ENCODE measurements around the gene TBL3. TPM values are rescaled to one million over a fixed set of nuclear protein-coding genes. Genes with fewer than 3 reads are reported as not detected.

The TBL3 gene
- total and polyA plus RNA-seq, 2 experiments from 2014 or later, result 67.3 to 94.7 TPM

- H3K4me1 ChIP-seq (ENCODE audit: low read depth), result no peaks in the 10 kb centered on the region
- no peak for DNase-seq (ENCODE audit: low read depth in 1 of 2, low spot score in 1 of 2)
- H3K4me3 ChIP-seq, result no peak overlapping the region
- H3K27ac ChIP-seq, result no peak overlapping the region
- H3K36me3 ChIP-seq, result peaks cover 39% of the 10 kb centered on the region
- no peaks in the 10 kb centered on the region for H3K9me3 ChIP-seq (ENCODE audit: low read depth)
- TF ChIP-seq, protein P1, sequence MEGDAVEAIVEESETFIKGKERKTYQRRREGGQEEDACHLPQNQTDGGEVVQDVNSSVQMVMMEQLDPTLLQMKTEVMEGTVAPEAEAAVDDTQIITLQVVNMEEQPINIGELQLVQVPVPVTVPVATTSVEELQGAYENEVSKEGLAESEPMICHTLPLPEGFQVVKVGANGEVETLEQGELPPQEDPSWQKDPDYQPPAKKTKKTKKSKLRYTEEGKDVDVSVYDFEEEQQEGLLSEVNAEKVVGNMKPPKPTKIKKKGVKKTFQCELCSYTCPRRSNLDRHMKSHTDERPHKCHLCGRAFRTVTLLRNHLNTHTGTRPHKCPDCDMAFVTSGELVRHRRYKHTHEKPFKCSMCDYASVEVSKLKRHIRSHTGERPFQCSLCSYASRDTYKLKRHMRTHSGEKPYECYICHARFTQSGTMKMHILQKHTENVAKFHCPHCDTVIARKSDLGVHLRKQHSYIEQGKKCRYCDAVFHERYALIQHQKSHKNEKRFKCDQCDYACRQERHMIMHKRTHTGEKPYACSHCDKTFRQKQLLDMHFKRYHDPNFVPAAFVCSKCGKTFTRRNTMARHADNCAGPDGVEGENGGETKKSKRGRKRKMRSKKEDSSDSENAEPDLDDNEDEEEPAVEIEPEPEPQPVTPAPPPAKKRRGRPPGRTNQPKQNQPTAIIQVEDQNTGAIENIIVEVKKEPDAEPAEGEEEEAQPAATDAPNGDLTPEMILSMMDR (IDR thresholded peaks at IDR 0.05; ENCODE audit: low read depth, low read length), result no peak
- no peaks in the 10 kb centered on the region for H3K27me3 ChIP-seq
Measured at GRCh38 chr16:1998360-1998835, 26.5 kb downstream of the TBL3 start.

DNA sequence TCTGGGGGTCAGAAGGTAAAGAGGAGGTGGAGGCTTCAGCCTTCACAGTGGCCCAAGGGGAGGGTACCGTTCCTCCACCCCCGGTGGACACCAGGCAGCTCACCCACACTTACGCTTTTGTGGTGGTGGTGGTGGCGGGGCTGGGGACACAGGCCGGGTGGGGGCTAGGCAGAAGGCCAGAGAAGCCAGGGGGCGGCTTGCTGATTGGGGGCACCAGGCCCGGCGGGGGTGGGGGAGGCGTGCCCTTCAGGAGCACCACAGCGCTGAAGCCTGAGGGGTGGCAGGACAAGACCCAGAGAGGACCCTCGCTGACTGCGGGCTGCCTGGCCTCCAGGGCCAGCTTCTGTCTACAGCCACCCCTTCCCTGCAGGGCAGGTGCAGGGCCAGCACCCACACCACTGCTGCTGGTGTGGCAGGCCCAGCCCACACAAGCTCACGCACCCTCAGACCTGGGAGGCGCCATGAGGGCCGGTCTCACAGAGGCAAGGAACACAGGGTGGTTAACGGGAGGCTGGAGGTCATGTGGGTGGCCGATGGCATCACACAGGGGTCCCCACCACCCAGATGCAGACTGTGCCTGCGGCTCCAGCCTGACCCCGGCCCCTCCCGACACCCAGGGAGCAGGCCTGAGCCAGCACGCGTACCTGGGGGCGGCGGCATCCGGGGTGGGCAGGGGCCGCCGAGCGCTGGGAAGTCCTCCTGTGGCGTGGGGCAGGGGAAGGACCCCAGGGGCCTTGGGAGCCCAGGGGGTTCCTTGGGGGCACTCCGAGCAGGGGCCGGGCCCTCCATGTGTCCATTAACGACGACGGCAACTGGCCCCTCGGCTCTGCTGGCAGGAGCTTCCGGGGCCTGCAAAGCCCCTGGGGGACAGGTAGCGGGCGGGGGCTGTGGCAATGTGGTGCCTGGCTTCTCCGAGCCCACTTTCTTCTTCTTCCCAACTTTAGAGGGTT is 27.3 kb downstream of the TBL3 start:
- no peaks in the 10 kb centered on the region for H3K9me3 ChIP-seq (ENCODE audit: low read depth)
- peaks cover 39% of the 10 kb centered on the region for H3K36me3 ChIP-seq
- no peak overlapping the region for H3K4me3 ChIP-seq
- TF ChIP-seq, protein P1 (IDR thresholded peaks at IDR 0.05; ENCODE audit: low read depth, low read length), result no peak
- no peak for DNase-seq (ENCODE audit: low read depth in 1 of 2, low spot score in 1 of 2)
- H3K4me1 ChIP-seq (ENCODE audit: low read depth), result peaks cover 2% of the 10 kb centered on the region
- H3K27ac ChIP-seq, result no peak overlapping the region
- no peaks in the 10 kb centered on the region for H3K27me3 ChIP-seq

DNA sequence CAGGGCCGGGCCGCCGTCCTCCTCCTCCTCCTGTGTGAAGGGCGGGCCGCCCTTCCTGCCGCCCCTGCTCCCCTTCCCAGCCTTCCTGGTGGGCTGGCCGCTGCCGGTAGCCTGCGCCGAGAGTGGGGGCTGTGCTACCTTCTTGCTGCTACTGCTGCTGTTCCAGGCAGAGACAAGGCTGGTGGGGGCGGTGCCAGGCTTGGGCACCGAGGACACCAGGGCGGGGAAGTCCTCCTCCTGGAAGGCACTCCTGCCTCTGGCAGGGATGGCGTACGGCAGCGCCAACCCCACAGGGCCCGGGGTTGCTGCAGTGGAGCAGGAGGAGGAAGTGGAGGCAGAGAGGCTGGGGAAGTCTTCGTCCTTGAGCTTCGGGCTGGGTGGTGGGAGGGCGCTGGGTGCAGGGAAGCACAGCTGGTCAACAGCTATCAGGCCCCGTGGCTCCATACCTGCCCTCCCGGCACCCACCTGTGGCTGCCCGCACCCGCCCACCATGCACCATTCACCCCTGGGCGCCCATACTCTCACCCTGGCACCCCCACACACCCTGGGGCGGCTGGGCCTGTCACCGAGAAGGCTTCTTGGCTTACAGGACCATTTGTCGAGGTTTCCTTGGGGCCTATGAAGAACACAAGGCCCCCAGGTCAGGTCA is 28.1 kb downstream of the TBL3 start:
- DNase-seq (ENCODE audit: low read depth in 1 of 2, low spot score in 1 of 2), result no peak
- Histone ChIP-seq H3K9me3 (ENCODE audit: low read depth) (no peaks in the 10 kb centered on the region), H3K4me3 (no peak overlapping the region), H3K27ac (no peak overlapping the region), H3K36me3 (peaks cover 39% of the 10 kb centered on the region), H3K4me1 (ENCODE audit: low read depth) (peaks cover 10% of the 10 kb centered on the region), H3K27me3 (no peaks in the 10 kb centered on the region)
- TF ChIP-seq, protein P1 (IDR thresholded peaks at IDR 0.05; ENCODE audit: low read depth, low read length), result no peak

- Histone ChIP-seq H3K36me3 (peaks cover 39% of the 10 kb centered on the region), H3K4me1 (ENCODE audit: low read depth) (peaks cover 11% of the 10 kb centered on the region), H3K4me3 (no peak overlapping the region), H3K9me3 (ENCODE audit: low read depth) (no peaks in the 10 kb centered on the region), H3K27ac (no peak overlapping the region), H3K27me3 (no peaks in the 10 kb centered on the region)
- TF ChIP-seq, protein P1 (IDR thresholded peaks at IDR 0.05; ENCODE audit: low read depth, low read length), result no peak
- DNase-seq (ENCODE audit: low read depth in 1 of 2, low spot score in 1 of 2), result no peak
Measured at GRCh38 chr16:2001035-2001434, 29.2 kb downstream of the TBL3 start.

DNA sequence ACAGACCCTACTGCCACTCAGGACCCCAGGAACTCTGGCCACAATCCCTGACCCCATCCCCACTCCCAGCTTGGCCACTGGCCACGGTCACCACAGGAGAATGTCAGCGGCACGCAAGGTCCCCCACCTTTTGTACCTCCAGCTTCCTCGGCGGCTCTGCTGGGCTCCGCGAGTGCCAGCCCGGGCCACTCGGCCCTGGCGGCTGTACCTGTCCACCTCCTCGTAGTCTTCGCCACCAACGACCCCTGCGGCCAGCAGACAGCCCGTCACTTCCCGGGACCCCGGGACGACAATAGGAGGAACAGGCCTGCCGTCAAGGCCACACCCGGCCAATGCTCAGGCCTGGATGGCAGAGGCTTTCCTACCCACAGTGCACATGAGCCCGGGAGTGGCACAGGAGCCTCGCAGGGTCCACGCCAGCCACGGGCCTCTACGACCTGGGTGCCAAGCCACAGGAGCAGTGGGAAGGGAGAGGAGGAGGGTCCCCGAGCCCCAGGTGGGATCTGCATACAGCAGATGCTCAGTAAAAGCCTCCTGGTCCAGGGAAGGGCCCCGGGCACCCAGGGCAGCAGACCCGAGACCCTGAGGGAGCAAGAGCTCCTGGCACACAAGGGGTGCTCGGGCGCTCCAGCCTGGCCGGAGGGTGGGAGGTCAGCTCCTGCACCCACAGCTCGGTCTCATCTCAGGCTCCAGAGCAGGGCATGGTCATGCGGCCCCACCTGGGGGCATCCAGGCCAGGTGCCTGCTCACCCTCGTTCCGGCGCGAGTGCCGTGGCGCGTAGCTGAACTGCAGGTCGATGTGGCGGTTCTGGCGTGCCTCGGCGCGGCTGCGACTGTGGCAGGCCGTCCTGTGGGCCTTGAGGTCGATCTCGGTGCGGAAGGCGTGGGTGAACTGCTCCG is 29.9 kb downstream of the TBL3 start:
- Histone ChIP-seq H3K9me3 (ENCODE audit: low read depth) (no peaks in the 10 kb centered on the region), H3K27me3 (no peaks in the 10 kb centered on the region), H3K4me3 (no peak overlapping the region), H3K4me1 (ENCODE audit: low read depth) (peaks cover 11% of the 10 kb centered on the region), H3K36me3 (peaks cover 39% of the 10 kb centered on the region), H3K27ac (no peak overlapping the region)
- TF ChIP-seq, protein P1 (IDR thresholded peaks at IDR 0.05; ENCODE audit: low read depth, low read length), result no peak
- DNase-seq (ENCODE audit: low read depth in 1 of 2, low spot score in 1 of 2), result no peak

Data from cardiac muscle cell (in vitro differentiated cells and primary cell).